Mucosa of stomach (tissue), 1 donor: ENCODE data around the gene SIN3B.

Experiments
- H3K27me3 ChIP-seq: one replicate; pipeline ENCODE4 v1.7.0; 2013; ENCODE audit warnings: mild to moderate bottlenecking, low read length; ENCODE audit not compliant: control insufficient read depth, insufficient read depth
- H3K36me3 ChIP-seq: one replicate; pipeline ENCODE4 v1.7.0; 2013; ENCODE audit warnings: low read length; ENCODE audit not compliant: control insufficient read depth, insufficient read depth
- H3K4me1 ChIP-seq: one replicate; pipeline ENCODE4 v1.7.0; 2013; ENCODE audit warnings: mild to moderate bottlenecking, low read length; ENCODE audit not compliant: control insufficient read depth, insufficient read depth
- H3K4me3 ChIP-seq: one replicate; pipeline ENCODE4 v1.7.0; 2013; ENCODE audit warnings: low read length
- H3K9ac ChIP-seq: one replicate; pipeline ENCODE4 v1.7.0; 2013; ENCODE audit warnings: mild to moderate bottlenecking, low read length, moderate library complexity
- H3K9me3 ChIP-seq: one replicate; pipeline ENCODE4 v1.7.0; 2013; ENCODE audit warnings: mild to moderate bottlenecking, low read length, moderate library complexity; ENCODE audit not compliant: control insufficient read depth
- donor health status: Pancreatic carcinoma.

SIN3B gene

DNA sequence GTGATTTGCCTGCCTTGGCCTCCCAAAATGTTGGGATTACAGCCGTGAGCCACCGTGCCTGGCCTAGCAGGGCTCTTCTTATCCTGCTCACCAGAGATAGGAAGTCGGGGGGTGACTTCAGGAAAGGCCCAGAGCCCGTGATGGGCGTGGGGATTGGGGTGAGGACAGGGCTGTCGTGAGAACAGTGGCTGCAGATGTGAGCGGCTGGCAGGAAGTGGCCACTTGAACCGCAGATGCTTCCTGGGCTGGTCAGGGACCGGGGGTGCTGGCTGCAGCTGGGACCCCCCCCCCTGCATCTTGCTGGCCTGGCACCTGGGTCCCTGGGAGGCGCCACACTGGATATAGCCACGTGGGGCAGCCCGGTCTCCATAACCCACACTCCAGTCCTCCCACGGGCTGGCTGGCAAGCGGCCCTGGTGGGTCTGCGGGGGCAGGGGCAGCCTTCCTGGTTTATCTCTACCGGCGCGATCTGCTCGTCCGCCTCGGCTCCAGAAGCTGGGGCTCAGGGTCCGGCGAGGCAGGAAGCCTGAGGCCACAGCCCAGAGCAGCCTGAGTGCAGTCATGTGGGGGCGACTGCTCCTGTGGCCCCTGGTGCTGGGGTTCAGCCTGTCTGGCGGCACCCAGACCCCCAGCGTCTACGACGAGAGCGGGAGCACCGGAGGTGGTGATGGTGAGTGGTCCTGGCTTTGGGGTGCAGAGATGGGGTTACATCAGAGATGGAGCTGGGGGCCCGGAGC is 59.6 kb downstream of the SIN3B start, which contains the start of gene F2RL3:
TSS of gene F2RL3 (plus strand) at position 371 of the 737 bp plus-strand sequence. CDS start at position 562, 191 bp downstream.
- H3K27me3 ChIP-seq, result peaks cover 15% of the 10 kb centered on the region
- H3K36me3 ChIP-seq, result no peaks in the 10 kb centered on the region
- no peaks in the 10 kb centered on the region for H3K9me3 ChIP-seq
- no peaks in the 10 kb centered on the region for H3K4me1 ChIP-seq
- no peak within 1 kb of the TSS for H3K4me3 ChIP-seq
- H3K9ac ChIP-seq, result no peak within 1 kb of the TSS

DNA sequence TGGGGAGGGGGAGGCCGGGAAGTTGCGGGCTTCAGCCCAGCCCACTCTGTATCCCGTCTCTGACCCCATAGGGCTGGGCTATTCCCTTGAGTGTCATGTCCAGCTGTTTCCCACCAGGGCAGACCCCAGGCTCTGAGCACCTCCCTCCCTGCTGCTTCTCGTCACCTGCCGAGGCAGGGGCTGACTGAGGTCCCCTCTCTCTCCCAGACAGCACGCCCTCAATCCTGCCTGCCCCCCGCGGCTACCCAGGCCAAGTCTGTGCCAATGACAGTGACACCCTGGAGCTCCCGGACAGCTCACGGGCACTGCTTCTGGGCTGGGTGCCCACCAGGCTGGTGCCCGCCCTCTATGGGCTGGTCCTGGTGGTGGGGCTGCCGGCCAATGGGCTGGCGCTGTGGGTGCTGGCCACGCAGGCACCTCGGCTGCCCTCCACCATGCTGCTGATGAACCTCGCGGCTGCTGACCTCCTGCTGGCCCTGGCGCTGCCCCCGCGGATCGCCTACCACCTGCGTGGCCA is 60.2 kb downstream of the SIN3B start:
- peaks cover 15% of the 10 kb centered on the region for H3K27me3 ChIP-seq
- H3K4me1 ChIP-seq, result no peaks in the 10 kb centered on the region
- no peak overlapping the region for H3K9ac ChIP-seq
- H3K9me3 ChIP-seq, result no peaks in the 10 kb centered on the region
- H3K4me3 ChIP-seq, result no peak overlapping the region
- H3K36me3 ChIP-seq, result no peaks in the 10 kb centered on the region

DNA sequence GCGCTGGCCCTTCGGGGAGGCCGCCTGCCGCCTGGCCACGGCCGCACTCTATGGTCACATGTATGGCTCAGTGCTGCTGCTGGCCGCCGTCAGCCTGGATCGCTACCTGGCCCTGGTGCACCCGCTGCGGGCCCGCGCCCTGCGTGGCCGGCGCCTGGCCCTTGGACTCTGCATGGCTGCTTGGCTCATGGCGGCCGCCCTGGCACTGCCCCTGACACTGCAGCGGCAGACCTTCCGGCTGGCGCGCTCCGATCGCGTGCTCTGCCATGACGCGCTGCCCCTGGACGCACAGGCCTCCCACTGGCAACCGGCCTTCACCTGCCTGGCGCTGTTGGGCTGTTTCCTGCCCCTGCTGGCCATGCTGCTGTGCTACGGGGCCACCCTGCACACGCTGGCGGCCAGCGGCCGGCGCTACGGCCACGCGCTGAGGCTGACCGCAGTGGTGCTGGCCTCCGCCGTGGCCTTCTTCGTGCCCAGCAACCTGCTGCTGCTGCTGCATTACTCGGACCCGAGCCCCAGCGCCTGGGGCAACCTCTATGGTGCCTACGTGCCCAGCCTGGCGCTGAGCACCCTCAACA is 60.8 kb downstream of the SIN3B start:
- Histone ChIP-seq H3K9ac (no peak overlapping the region), H3K4me1 (no peaks in the 10 kb centered on the region), H3K9me3 (no peaks in the 10 kb centered on the region), H3K4me3 (no peak overlapping the region), H3K36me3 (no peaks in the 10 kb centered on the region), H3K27me3 (peaks cover 15% of the 10 kb centered on the region)

GRCh38 chr19:16890461-16891184 is 61.4 kb downstream of the SIN3B start:
- Histone ChIP-seq H3K36me3 (no peaks in the 10 kb centered on the region), H3K4me3 (no peak overlapping the region), H3K27me3 (peaks cover 15% of the 10 kb centered on the region), H3K9me3 (no peaks in the 10 kb centered on the region), H3K9ac (no peak overlapping the region), H3K4me1 (no peaks in the 10 kb centered on the region)

GRCh38 chr19:16891696-16892382 is 62.6 kb downstream of the SIN3B start:
- no peaks in the 10 kb centered on the region for H3K4me1 ChIP-seq
- H3K9ac ChIP-seq, result no peak overlapping the region
- peaks cover 15% of the 10 kb centered on the region for H3K27me3 ChIP-seq
- H3K9me3 ChIP-seq, result no peaks in the 10 kb centered on the region
- no peak overlapping the region for H3K4me3 ChIP-seq
- H3K36me3 ChIP-seq, result no peaks in the 10 kb centered on the region

DNA sequence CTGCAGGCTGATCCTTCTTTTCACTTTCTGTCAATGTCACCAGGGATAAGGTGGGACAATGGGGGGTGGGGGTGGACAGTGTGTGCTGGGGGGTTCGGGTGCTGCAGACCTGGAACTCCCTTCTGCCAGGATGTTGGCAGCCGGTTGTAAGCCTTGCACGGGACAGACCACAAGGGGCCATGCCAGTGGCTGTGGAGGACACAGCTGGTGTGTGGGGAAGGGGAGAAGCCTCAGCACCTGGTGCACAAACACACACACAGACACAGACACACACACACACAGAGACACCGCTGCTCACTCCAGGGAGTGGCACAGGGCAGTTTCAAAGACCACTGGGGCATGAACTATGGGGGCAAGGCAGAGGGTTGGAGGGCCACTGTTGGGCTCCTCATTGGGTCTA is 63.2 kb downstream of the SIN3B start:
- Histone ChIP-seq H3K27me3 (peaks cover 15% of the 10 kb centered on the region), H3K4me3 (no peak overlapping the region), H3K4me1 (no peaks in the 10 kb centered on the region), H3K9ac (no peak overlapping the region), H3K36me3 (no peaks in the 10 kb centered on the region), H3K9me3 (no peaks in the 10 kb centered on the region)

DNA sequence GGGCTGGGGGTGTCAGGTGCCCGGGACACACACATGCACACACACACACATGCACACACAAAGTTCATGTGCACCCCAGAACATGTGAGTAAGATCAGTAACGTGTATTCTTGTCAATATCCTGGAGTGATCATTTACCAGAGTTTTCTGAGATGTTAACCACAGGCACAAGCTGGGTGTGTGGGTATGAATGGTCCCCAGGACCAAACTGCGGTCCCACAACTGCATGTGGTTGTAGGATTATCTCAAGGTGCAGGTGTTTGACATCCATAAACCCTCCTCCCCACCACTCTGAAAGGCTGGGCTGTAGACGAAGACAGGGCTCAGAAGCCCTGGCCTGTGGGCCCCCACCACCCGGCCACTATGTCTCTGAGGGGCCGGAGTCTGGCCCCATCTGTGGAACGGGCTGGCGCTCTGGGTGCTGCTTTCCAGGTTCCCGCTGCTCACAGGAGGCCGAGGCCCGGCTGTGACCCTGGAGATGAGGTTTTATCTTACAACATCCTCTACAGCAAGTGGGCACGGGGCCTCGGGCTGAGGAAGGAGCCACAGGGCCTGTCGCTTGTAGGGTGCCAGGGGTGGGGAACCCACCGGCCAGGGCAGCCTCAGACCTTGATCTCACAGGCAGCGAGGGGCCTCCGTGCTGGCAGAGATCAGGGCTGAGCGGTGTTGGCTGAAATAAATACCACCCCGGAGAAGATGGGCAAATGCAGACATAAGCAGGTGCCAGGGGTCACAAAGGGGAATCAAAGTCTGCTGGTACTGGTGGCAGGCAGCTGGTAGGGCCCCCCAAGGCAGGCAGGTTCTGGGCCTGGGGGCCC is 63.9 kb downstream of the SIN3B start:
- Histone ChIP-seq H3K9me3 (no peaks in the 10 kb centered on the region), H3K36me3 (no peaks in the 10 kb centered on the region), H3K27me3 (peaks cover 10% of the 10 kb centered on the region), H3K4me1 (no peaks in the 10 kb centered on the region), H3K9ac (no peak overlapping the region), H3K4me3 (no peak overlapping the region)

DNA sequence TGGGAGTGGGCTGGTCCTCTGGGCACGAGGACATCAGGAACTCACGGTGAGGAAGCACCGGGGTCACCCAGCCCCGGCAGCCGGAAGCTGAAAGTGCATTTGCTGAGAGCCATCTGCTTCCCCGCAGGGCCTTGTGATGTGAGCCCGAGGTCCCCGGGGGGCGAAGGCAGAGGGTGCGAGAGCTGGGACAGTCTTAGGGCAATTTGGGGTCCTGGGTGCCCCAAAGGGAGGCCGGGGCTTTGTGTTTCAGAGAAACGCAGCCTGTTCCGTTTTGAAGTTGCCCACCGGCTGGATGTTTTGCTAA is 64.4 kb downstream of the SIN3B start:
- Histone ChIP-seq H3K9me3 (no peaks in the 10 kb centered on the region), H3K27me3 (peaks cover 8% of the 10 kb centered on the region), H3K9ac (no peak overlapping the region), H3K4me1 (no peaks in the 10 kb centered on the region), H3K36me3 (no peaks in the 10 kb centered on the region), H3K4me3 (no peak overlapping the region)

DNA sequence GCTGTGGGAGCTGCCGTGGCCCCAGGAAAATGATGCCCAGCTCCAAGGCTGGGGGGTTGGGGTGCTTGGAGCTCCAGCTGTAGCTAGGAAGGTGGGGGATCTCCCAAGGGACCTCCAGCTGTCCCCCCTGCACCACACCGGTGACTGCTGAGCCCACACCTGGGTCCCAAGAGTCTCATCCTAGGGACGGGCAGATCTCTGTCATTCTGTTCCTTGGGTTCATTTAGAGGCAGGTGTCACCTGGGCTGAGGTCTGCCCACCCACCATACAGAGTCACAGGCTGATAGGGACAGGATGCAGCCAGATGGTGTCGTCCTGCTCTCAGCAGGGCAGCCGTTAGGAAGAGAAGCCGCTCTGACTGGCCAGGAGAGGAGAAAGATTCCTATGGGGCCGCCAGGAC is 64.9 kb downstream of the SIN3B start:
- H3K36me3 ChIP-seq, result no peaks in the 10 kb centered on the region
- H3K27me3 ChIP-seq, result peaks cover 4% of the 10 kb centered on the region
- no peaks in the 10 kb centered on the region for H3K9me3 ChIP-seq
- no peak overlapping the region for H3K9ac ChIP-seq
- H3K4me3 ChIP-seq, result no peak overlapping the region
- no peaks in the 10 kb centered on the region for H3K4me1 ChIP-seq

GRCh38 chr19:16895467-16896145 is 66.4 kb downstream of the SIN3B start:
- H3K9ac ChIP-seq, result no peak overlapping the region
- no peaks in the 10 kb centered on the region for H3K9me3 ChIP-seq
- H3K27me3 ChIP-seq, result no peaks in the 10 kb centered on the region
- H3K4me1 ChIP-seq, result no peaks in the 10 kb centered on the region
- H3K36me3 ChIP-seq, result no peaks in the 10 kb centered on the region
- no peak overlapping the region for H3K4me3 ChIP-seq
